HG03025 (cell line): ENCODE data around the gene CACNA2D1.

Experiments
- ATAC-seq: cut with Tn5 transposase; IDR thresholded peaks from one replicate; pipeline ENCODE4 v1.9.1; 2021; ENCODE audit warnings: mild to moderate bottlenecking, moderate library complexity; ENCODE audit not compliant: unreplicated experiment, low FRiP score

The CACNA2D1 gene

GRCh38 chr7:82241356-82241755 lies 202.2 kb downstream of the CACNA2D1 start:
- no peak for ATAC-seq

- no peak for ATAC-seq
Observed at GRCh38 chr7:82235713-82236112, 207.9 kb downstream of the CACNA2D1 start.

GRCh38 chr7:82234457-82235049 lies 209.0 kb downstream of the CACNA2D1 start:
- ATAC-seq: no peak

GRCh38 chr7:82230811-82231581 lies 212.6 kb downstream of the CACNA2D1 start:
- no peak for ATAC-seq

DNA sequence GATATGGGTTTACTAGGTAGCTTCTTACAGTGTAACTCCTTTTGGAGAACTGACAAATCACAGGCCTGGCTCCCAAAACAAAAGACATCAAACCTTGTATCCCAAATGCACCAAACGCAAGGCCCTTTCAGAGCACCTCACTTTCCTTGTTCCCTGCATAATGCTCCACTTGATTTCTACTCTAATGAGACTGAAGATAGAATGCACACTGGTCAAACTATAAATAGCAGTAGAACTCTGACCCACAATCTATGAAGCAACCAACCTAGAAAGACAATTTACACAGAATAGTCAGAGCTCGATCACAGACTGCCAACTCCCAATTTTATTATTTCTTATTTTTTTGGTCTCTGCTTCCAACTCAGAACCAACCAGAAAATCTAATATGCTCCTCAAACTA lies 214.4 kb downstream of the CACNA2D1 start:
- ATAC-seq: no peak

GRCh38 chr7:82226191-82226590 lies 217.4 kb downstream of the CACNA2D1 start:
- ATAC-seq: no peak

- no peak for ATAC-seq
Observed at GRCh38 chr7:82224529-82224928, 219.0 kb downstream of the CACNA2D1 start.

DNA sequence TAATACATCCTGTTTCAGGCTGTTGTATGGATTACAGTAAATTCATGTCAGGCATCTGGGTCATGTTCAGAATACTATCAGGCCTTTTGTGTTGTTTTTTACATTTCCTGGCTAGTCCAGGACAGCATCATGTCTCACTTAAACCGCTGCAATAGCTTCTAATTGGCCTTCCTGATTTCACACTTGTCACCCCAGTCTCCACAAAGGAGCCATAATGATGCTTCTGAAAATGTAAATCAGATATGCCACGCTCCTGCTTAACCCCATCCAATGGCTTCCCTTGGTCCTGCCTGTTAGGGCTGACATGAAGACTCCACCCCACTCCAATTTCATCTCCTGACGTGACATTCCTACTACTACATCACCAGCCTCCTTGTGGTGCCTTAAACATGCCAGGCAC lies 220.0 kb downstream of the CACNA2D1 start:
- no peak for ATAC-seq

GRCh38 chr7:82221152-82221674 lies 222.4 kb downstream of the CACNA2D1 start:
- ATAC-seq: no peak

GRCh38 chr7:82212466-82212865 lies 231.1 kb downstream of the CACNA2D1 start:
- no peak for ATAC-seq

- no peak for ATAC-seq
Observed at GRCh38 chr7:82211333-82211732, 232.2 kb downstream of the CACNA2D1 start.

DNA sequence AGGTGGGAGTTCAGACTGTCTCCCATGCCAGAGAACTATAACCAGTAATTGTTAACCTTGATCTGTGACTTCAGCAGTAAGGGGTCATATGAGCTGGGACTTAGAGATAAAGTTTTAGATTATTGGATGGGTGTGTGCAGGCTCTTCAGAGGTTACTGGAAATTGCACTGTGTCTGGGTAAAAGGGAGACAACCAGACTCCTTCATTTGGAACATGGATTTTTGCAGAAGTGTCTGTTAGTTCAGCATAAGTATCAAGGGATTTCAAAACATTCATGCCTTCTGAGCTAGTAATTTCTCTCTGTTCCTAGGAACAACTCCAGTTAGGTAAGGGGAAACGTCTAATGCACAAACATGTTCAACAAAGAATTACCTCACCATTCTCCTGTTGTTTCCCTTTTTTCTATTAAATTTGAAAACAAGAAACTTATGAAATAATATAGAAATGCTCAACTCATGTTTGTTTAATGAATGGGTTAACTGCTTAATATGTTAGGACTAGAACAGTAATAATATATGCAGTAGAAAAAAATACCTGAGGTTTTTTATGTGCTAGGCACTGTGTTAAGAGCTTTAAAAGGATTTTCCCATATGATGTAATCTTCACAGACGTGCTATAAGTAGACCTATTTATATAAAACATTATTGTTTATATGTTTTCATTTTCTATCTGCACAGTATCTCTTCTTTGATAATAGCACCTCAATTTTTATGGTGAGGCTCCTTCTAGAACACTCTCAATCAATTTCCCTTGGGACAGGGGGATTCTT lies 233.0 kb downstream of the CACNA2D1 start:
- ATAC-seq: no peak

GRCh38 chr7:82209179-82209747 lies 234.3 kb downstream of the CACNA2D1 start:
- no peak for ATAC-seq

GRCh38 chr7:82204694-82205093 lies 238.9 kb downstream of the CACNA2D1 start:
- ATAC-seq: no peak

GRCh38 chr7:82202965-82203364 lies 240.6 kb downstream of the CACNA2D1 start:
- no peak for ATAC-seq

GRCh38 chr7:82202107-82202506 lies 241.5 kb downstream of the CACNA2D1 start:
- ATAC-seq: no peak

- no peak for ATAC-seq
Observed at GRCh38 chr7:82200601-82201000, 243.0 kb downstream of the CACNA2D1 start.

- ATAC-seq: no peak
Observed at GRCh38 chr7:82194016-82194643, 249.4 kb downstream of the CACNA2D1 start.

DNA sequence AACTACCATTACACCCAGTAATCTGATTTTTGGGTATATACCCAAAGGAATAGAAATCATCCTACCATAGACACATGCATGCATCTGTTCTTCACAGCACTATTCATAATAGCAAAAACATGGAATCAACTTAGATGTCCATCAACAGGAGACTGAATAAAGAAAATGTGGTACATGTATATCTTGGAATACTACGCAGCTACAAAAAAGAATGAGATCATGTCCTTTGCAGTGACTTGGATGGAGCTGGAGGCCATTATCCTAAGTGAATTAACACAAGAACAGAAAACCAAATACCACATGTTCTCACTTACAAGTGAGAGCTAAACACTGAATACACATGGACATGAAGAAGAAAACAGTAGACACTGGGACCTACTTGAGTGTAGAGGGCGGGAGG lies 254.9 kb downstream of the CACNA2D1 start:
- no peak for ATAC-seq

GRCh38 chr7:82185443-82185842 lies 258.1 kb downstream of the CACNA2D1 start:
- no peak for ATAC-seq
